ENCODE data around the gene MRPS26. TPM values are rescaled to one million over a fixed set of nuclear protein-coding genes. Genes with fewer than 3 reads are reported as not detected.

Gene MRPS26
- total RNA-seq, 1 experiment from 2014 or later = 66.5 TPM

DNA sequence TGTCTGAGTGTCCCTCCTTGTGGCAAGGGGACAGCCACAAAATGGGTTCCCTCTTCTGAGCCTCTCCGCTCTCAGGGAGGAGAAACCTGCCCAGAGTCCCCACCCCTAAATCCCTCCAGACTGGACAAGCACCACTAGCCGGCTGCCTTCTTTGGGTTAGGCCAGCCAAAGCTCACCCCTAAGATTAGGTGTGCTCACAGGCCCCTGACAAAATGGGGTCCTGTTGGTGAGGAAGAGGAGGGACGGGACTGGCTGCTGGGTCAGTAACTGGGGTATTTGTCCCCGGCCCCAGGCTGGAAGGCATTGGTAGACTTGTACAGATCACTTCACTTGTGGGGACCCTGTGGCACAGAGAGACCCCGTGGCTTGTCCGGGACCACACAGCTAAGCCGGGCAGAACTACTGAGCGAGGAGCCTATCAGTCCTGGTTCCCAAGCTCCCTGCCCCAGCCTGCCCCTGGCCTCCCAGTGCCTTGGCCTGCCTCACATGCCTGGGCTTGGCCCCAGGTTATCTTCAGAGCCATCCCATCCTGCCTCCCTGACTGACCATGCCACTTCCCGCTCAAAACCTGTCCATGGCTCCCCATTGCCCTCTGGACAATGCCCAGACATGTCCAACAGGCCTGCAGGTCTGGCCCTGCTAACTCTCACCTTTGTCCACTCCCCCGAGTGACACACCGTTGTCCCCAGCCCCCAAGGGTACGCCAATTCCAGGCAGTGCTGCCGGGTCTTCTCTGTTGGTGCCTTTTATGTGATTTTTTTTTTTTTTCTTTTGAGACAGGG, 49.2 kb downstream of the MRPS26 start:
- Histone ChIP-seq H3K9me2 (replicated peaks; ENCODE audit: insufficient read depth, low read length) (no peaks in the 10 kb centered on the region), H3K4me1 (ENCODE audit: low read length) (peaks cover 6% of the 10 kb centered on the region; the same call in 1 of the 2 replicates), H2AFZ (ENCODE audit: low read length) (no peak overlapping the region), H3K4me2 (ENCODE audit: low read depth, low read length, poor library complexity, severe bottlenecking) (no peak overlapping the region), H3K36me3 (ENCODE audit: insufficient read depth, low read length) (no peaks in the 10 kb centered on the region), H3K27ac (ENCODE audit: low read length) (no peak overlapping the region), H3K27me3 (ENCODE audit: low read length) (no peaks in the 10 kb centered on the region), H3K4me3 (ENCODE audit: low read length) (no peak overlapping the region), H3K79me2 (ENCODE audit: low read length) (no peaks in the 10 kb centered on the region), H4K20me1 (ENCODE audit: insufficient read depth, low read depth, low read length) (no peaks in the 10 kb centered on the region), H3K9me3 (ENCODE audit: low read length) (no peaks in the 10 kb centered on the region), H3K9ac (ENCODE audit: low read length) (no peak overlapping the region)
- no peak for DNase-seq

Other genes with a start within 250 kb of the MRPS26 start
- gene CPXM1, start 245.4 kb upstream of the MRPS26 start, total RNA-seq (2014; rRNA removed; shearing (Covaris generic); ENCODE audit: low replicate concordance) = not detected in 2 replicates
- not detected in 2 replicates for gene C20orf141, start 231.1 kb upstream of the MRPS26 start, total RNA-seq (2014; rRNA removed; shearing (Covaris generic); ENCODE audit: low replicate concordance)
- not detected in 2 replicates for gene TMEM239, start 229.7 kb upstream of the MRPS26 start, total RNA-seq (2014; rRNA removed; shearing (Covaris generic); ENCODE audit: low replicate concordance)
- gene PCED1A, start 205.4 kb upstream of the MRPS26 start, total RNA-seq (2014; rRNA removed; shearing (Covaris generic); ENCODE audit: low replicate concordance) = 19.0 and 20.3 TPM in 2 replicates
- gene VPS16, start 205.3 kb upstream of the MRPS26 start, total RNA-seq (2014; rRNA removed; shearing (Covaris generic); ENCODE audit: low replicate concordance) = 24.7 and 38.2 TPM in 2 replicates
- 45.2 and 58.4 TPM in 2 replicates for gene PTPRA, start 172.6 kb upstream of the MRPS26 start, total RNA-seq (2014; rRNA removed; shearing (Covaris generic); ENCODE audit: low replicate concordance)
- gene GNRH2, start 2.4 kb upstream of the MRPS26 start, total RNA-seq (2014; rRNA removed; shearing (Covaris generic); ENCODE audit: low replicate concordance) = 0.52 and 2.7 TPM in 2 replicates
- gene OXT, start 25.6 kb downstream of the MRPS26 start, total RNA-seq (2014; rRNA removed; shearing (Covaris generic); ENCODE audit: low replicate concordance) = not detected in 2 replicates
- gene AVP, start 38.7 kb downstream of the MRPS26 start, total RNA-seq (2014; rRNA removed; shearing (Covaris generic); ENCODE audit: low replicate concordance) = not detected in 2 replicates
- gene FASTKD5, start 113.8 kb downstream of the MRPS26 start, total RNA-seq (2014; rRNA removed; shearing (Covaris generic); ENCODE audit: low replicate concordance) = 13.1 and 17.5 TPM in 2 replicates
- gene UBOX5, start 113.8 kb downstream of the MRPS26 start, total RNA-seq (2014; rRNA removed; shearing (Covaris generic); ENCODE audit: low replicate concordance) = 2.9 and 4.2 TPM in 2 replicates
- 3.1 and 9.1 TPM in 2 replicates for gene LZTS3, start 127.5 kb downstream of the MRPS26 start, total RNA-seq (2014; rRNA removed; shearing (Covaris generic); ENCODE audit: low replicate concordance)
- gene DDRGK1, start 158.6 kb downstream of the MRPS26 start, total RNA-seq (2014; rRNA removed; shearing (Covaris generic); ENCODE audit: low replicate concordance) = 22.0 and 48.5 TPM in 2 replicates
- gene ITPA, start 163.4 kb downstream of the MRPS26 start, total RNA-seq (2014; rRNA removed; shearing (Covaris generic); ENCODE audit: low replicate concordance) = 76.9 and 94.4 TPM in 2 replicates
- 0.36 and 0.60 TPM in 2 replicates for gene SLC4A11, start 193.1 kb downstream of the MRPS26 start, total RNA-seq (2014; rRNA removed; shearing (Covaris generic); ENCODE audit: low replicate concordance)